Measurements from ENCODE around the gene MAN2A2. TPM values are rescaled to one million over a fixed set of nuclear protein-coding genes. Genes with fewer than 3 reads are reported as not detected.

MAN2A2 gene
- total RNA-seq, 1 donor from 2014 or later = 90.4 TPM

DNA sequence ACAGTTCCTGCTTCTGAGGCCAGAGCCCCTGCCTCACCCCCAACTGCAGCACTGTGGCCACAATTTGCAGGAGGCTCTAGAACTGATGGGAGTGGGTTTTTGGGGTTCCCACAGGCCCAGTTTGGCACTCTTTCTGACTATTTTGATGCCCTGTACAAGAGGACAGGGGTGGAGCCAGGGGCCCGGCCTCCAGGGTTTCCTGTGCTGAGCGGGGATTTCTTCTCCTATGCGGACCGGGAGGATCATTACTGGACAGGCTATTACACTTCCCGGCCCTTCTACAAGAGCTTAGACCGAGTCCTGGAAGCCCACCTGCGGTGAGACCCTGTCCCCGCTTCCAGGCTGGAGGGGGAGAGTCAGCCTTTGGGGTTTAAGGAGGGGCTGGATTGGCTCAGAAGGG, 6.9 kb downstream of the MAN2A2 start:
- TF ChIP-seq, protein P1, sequence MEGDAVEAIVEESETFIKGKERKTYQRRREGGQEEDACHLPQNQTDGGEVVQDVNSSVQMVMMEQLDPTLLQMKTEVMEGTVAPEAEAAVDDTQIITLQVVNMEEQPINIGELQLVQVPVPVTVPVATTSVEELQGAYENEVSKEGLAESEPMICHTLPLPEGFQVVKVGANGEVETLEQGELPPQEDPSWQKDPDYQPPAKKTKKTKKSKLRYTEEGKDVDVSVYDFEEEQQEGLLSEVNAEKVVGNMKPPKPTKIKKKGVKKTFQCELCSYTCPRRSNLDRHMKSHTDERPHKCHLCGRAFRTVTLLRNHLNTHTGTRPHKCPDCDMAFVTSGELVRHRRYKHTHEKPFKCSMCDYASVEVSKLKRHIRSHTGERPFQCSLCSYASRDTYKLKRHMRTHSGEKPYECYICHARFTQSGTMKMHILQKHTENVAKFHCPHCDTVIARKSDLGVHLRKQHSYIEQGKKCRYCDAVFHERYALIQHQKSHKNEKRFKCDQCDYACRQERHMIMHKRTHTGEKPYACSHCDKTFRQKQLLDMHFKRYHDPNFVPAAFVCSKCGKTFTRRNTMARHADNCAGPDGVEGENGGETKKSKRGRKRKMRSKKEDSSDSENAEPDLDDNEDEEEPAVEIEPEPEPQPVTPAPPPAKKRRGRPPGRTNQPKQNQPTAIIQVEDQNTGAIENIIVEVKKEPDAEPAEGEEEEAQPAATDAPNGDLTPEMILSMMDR (IDR thresholded peaks at IDR 0.05) = no peak
- no peak for DNase-seq (ENCODE audit: low spot score in 2 of 2)
- no peaks in the 10 kb centered on the region for H3K4me1 ChIP-seq
- no peaks in the 10 kb centered on the region for H3K9me3 ChIP-seq
- H3K4me3 ChIP-seq = no peak overlapping the region
- intact Hi-C loops (cut with DNase I) = no loop called here
- H3K36me3 ChIP-seq = peaks cover 87 to 92% of the 10 kb centered on the region in 2 donors
- no peaks in the 10 kb centered on the region for H3K27me3 ChIP-seq
- no peak overlapping the region for H3K27ac ChIP-seq

DNA sequence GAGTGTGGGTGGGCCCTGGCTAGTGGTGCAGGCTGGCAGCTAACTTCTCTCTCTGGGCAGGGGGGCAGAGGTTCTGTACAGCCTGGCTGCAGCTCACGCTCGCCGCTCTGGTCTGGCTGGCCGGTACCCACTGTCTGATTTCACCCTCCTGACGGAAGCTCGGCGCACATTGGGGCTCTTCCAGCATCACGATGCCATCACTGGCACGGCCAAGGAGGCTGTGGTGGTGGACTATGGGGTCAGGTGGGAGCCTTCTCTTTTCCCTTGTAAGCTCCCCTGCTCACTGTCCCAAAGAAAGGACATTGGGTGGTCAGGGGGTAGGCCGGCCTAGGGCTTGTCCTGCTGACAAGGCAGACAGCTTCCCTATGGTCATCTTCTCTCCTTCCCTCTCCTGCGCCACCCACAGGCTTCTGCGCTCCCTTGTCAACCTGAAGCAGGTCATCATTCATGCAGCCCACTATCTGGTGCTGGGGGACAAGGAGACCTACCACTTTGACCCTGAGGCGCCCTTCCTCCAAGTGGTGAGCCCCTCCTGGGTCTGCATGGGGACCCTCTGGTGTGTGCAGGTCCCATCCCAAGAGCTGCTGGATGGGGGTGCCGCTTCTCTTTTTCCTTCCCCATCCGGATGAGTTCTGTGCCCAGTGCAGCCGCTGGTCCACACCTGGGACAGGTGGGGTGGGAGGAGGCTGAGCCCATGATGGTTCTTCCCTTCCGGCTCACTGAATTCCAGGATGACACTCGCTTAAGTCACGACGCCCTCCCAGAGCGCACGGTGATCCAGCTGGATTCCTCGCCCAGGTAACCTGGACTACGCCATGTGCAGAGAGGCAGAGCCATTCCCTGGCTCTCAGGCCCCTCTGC, 7.6 kb downstream of the MAN2A2 start:
- intact Hi-C loops (cut with DNase I) = no loop called here
- H3K27ac ChIP-seq = no peak overlapping the region
- no peaks in the 10 kb centered on the region for H3K4me1 ChIP-seq
- TF ChIP-seq, protein P1 (IDR thresholded peaks at IDR 0.05) = no peak
- no peak overlapping the region for H3K4me3 ChIP-seq
- peaks cover 87% of the 10 kb centered on the region in 2 donors for H3K36me3 ChIP-seq
- no peaks in the 10 kb centered on the region for H3K27me3 ChIP-seq
- DNase-seq (ENCODE audit: low spot score in 2 of 2) = no peak
- H3K9me3 ChIP-seq = no peaks in the 10 kb centered on the region

DNA sequence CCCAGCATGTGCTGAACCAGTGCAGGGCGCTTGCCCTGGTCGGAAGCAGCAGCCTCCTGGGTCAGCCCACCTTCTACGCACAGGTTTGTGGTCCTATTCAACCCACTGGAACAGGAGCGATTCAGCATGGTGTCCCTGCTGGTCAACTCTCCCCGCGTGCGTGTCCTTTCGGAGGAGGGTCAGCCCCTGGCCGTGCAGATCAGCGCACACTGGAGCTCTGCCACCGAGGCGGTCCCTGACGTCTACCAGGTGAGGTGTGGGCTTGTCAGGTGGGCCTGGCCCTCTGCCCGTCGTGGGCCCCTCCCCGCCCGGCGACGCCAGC, 8.2 kb downstream of the MAN2A2 start:
- TF ChIP-seq, protein P1 (IDR thresholded peaks at IDR 0.05) = no peak
- Histone ChIP-seq H3K36me3 (peaks cover 86 to 87% of the 10 kb centered on the region in 2 donors), H3K4me1 (no peaks in the 10 kb centered on the region), H3K4me3 (no peak overlapping the region), H3K9me3 (no peaks in the 10 kb centered on the region), H3K27me3 (no peaks in the 10 kb centered on the region), H3K27ac (no peak overlapping the region)
- no peak for DNase-seq (ENCODE audit: low spot score in 2 of 2)
- intact Hi-C loops (cut with DNase I) = no loop called here

DNA sequence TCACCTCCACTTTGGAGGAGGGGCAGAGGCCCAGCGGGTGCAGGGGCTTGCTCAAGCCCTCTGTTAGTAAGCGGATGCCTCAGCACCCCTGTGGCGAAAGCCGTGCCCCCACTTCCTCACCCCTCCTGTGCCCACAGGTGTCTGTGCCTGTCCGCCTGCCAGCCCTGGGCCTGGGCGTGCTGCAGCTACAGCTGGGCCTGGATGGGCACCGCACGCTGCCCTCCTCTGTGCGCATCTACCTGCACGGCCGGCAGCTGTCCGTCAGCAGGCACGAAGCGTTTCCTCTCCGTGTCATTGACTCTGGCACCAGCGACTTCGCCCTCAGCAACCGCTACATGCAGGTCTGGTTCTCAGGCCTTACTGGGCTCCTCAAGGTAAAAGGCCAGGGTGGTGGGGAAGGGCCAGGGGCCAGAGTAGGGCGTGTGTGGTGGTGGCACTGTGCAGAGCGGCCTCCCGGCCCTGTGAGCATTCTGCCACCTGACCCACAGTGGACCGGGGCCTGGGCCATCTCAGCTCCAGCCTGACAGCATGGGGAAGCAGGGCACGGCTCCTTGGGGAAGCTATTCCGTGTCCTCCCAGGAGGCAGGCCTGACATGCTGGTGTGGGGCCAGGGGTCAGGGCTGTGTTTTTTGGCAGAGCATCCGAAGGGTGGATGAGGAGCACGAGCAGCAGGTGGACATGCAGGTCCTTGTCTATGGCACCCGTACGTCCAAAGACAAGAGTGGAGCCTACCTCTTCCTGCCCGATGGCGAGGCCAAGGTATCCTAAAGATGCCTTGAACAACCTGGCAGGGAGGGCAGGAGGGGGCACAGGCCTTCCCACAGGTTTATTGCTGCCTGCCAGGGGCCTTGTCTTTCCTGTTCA, 9.0 kb downstream of the MAN2A2 start:
- H3K27ac ChIP-seq = no peak overlapping the region
- DNase-seq (ENCODE audit: low spot score in 2 of 2) = no peak
- no peaks in the 10 kb centered on the region for H3K4me1 ChIP-seq
- H3K4me3 ChIP-seq = no peak overlapping the region
- no peaks in the 10 kb centered on the region for H3K9me3 ChIP-seq
- TF ChIP-seq, protein P1 (IDR thresholded peaks at IDR 0.05) = no peak
- H3K27me3 ChIP-seq = no peaks in the 10 kb centered on the region
- H3K36me3 ChIP-seq = peaks cover 86 to 88% of the 10 kb centered on the region in 2 donors
- intact Hi-C loops (cut with DNase I) = no loop called here

DNA sequence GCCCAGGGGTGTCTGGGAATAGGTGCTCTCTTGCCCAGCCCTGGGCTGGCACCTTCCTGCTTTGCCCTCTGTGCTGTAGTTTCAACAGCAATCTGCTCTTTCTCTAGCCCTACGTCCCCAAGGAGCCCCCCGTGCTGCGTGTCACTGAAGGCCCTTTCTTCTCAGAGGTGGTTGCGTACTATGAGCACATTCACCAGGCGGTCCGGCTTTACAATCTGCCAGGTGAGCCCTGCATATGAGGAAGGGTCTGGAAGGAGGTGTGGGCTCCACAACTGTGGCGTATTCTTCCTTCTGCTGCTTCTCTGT, 9.6 kb downstream of the MAN2A2 start:
- no peak for DNase-seq (ENCODE audit: low spot score in 2 of 2)
- Histone ChIP-seq H3K27ac (no peak overlapping the region), H3K27me3 (no peaks in the 10 kb centered on the region), H3K9me3 (no peaks in the 10 kb centered on the region), H3K4me1 (no peaks in the 10 kb centered on the region), H3K4me3 (no peak overlapping the region), H3K36me3 (peaks cover 84 to 88% of the 10 kb centered on the region in 2 donors)
- intact Hi-C loops (cut with DNase I) = no loop called here
- TF ChIP-seq, protein P1 (IDR thresholded peaks at IDR 0.05) = no peak
